GM19372 (cell line): ENCODE results near the gene FRAS1.
"Not testable (repeated sequence)": the region's sequence is repeated elsewhere in the genome, so short reads cannot be mapped to it uniquely, and the experiment has no call there.

ENCODE experiments used
- ATAC-seq: cut with Tn5 transposase; IDR thresholded peaks from one replicate; pipeline ENCODE4 v1.9.1; 2021; ENCODE audit warnings: mild to moderate bottlenecking, low read depth, moderate library complexity; ENCODE audit not compliant: unreplicated experiment

FRAS1 gene

GRCh38 chr4:78057600-78058550, 752 bp downstream of the FRAS1 start:
- ATAC-seq = no peak

GRCh38 chr4:78058591-78059523, 1.7 kb downstream of the FRAS1 start:
- ATAC-seq = no peak

GRCh38 chr4:78059524-78059889, 2.4 kb downstream of the FRAS1 start:
- no peak for ATAC-seq

- no peak for ATAC-seq
Measured at GRCh38 chr4:78059938-78060337, 2.8 kb downstream of the FRAS1 start.

- no peak for ATAC-seq
Measured at GRCh38 chr4:78061939-78062570, 4.9 kb downstream of the FRAS1 start.

GRCh38 chr4:78065508-78066192, 8.5 kb downstream of the FRAS1 start:
- ATAC-seq = no peak

- ATAC-seq = no peak
Measured at GRCh38 chr4:78068481-78068880, 11.4 kb downstream of the FRAS1 start.

- no peak for ATAC-seq
Measured at GRCh38 chr4:78069319-78069718, 12.2 kb downstream of the FRAS1 start.

- ATAC-seq = no peak
Measured at GRCh38 chr4:78069859-78070258, 12.7 kb downstream of the FRAS1 start.

GRCh38 chr4:78070731-78071282, 13.7 kb downstream of the FRAS1 start:
- ATAC-seq = no peak

GRCh38 chr4:78074759-78075158, 17.6 kb downstream of the FRAS1 start:
- no peak for ATAC-seq

GRCh38 chr4:78075986-78076385, 18.9 kb downstream of the FRAS1 start:
- no peak for ATAC-seq

GRCh38 chr4:78078101-78078500, 21.0 kb downstream of the FRAS1 start:
- ATAC-seq = no peak

- no peak for ATAC-seq
Measured at GRCh38 chr4:78079726-78080430, 22.8 kb downstream of the FRAS1 start.

- ATAC-seq = no peak
Measured at GRCh38 chr4:78081541-78081940, 24.4 kb downstream of the FRAS1 start.

- no peak for ATAC-seq
Measured at GRCh38 chr4:78083035-78083434, 25.9 kb downstream of the FRAS1 start.

GRCh38 chr4:78091534-78091933, 34.4 kb downstream of the FRAS1 start:
- ATAC-seq = no peak

GRCh38 chr4:78092350-78092749, 35.2 kb downstream of the FRAS1 start:
- ATAC-seq = not testable (repeated sequence)

- ATAC-seq = no peak
Measured at GRCh38 chr4:78092850-78093249, 35.7 kb downstream of the FRAS1 start.
